Fibroblast of skin of left quadriceps (primary cell): Measurements from ENCODE around the gene LITAFD.
A peak's percentile ranks its signal among the peaks of the same experiment; 100 is the strongest.
"Not testable (repeated sequence)": the region's sequence is repeated elsewhere in the genome, so short reads cannot be mapped to it uniquely, and the experiment has no call there.

Experiments
- DNase-seq, 2 experiments: peaks; one replicate each; pipeline ENCODE4 v3.0.0-alpha.2; 2013; ENCODE audit warnings: low read depth in 2 of 2

LITAFD gene

DNA sequence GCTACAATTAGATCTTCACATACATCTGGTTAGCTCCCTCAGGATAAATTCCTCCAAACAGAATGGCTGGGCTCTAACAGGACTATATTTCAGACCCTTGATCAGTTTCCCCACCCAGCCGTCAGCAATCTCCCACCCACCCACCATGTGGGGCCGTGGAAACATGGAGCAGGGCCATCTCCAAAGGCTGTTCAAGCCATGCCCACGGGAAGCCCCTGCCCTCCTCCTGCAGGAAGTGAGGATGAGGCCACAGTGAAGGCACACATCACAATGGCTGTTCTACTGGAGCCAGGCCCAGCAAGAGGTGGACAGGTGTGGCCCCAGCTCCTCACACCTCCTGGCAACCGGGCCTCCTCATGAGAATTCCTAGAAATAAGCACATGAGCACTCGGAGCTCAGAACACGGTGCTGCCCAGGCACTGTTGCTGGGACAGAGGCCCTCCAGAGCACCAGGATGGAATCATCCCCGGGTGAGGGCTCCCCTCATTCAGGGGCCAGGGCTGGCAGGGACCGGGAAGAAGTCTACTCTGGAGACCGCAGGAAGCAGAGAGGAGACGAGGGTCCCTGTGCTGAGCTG, at the start of gene LITAFD:
Gene LITAFD, plus strand, starts transcription at position 311 of the 577 bp plus-strand sequence. CDS start 2,005 bp downstream, outside the sequence.
- no peak for DNase-seq

DNA sequence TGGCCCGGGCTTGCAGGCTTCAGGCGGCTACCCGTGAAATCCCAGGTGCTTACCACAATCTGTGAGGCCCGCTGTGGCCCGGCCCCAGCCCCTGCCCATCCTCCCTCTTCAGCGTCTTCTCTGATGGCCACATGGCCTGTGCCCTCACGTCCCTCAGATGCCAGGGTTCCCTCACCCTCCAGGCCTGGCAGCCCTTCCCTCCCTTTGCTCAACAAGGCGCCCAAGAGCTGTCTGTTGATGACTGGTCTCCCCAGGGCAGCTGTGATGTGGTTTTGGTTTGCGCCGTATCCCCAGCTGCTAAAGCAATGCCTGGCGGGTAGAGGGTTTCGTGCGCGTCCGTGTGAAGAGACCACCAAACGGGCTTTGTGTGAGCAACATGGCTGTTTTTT, 49.4 kb upstream of the LITAFD start:
- no peak for DNase-seq

DNA sequence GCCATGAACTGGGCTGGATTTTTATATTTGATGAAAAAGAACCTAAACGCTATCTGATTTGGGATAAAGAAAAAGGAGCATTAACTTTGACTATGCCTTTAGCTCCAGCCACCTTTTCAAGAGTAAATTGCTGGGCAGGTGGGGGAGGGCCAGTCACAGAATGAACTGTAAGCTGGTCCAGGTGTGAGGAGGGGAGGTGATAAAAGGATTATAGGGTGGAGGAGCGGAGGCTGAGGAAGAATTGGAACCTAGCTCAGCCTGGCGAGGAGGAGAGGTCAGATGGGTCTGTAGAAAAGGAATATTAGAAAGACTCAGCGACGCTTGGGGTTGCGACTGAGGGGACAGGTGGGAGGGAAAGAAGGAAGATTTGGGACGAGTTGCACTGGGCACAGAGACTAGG, 45.4 kb upstream of the LITAFD start:
- DNase-seq, result not testable (repeated sequence)

DNA sequence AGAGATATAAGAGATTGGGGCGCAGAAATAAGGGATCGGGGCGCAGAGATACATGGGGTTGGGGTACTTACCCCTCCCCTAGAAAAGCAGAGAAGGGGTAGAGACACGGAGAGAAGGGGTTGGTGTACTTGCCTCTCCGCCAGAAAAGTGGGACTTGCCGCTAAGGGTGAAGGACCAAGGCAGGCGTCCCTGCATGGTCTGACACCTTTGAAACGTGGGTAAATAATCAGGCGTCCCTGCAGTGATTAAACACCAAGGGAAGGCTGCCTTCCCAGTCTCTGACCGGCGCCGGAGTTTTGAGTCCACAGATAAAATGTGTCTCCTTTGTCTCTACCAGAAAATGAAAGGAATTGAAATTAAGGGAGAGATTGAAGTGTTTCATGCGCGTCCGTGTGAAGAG, 44.6 kb upstream of the LITAFD start:
- not testable (repeated sequence) for DNase-seq

DNA sequence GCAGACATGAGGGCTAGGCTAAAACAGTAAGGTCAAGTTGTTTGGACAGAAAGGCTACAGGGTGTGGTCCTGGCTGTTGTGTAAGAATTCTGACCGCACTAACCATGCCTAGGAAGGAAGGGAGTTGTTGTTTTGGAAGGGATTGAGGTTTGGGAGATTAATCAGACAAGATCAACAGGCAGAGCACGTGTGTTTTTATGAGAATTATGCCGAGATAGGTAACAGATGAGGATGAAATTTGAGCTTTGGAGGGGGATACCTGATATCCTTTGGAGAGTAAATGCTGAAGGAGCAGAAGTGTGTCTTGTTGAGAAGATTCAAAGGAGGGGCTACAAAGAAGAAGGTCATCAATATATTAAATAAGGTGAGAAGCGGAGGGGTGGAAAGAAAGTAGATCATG, 40.1 kb upstream of the LITAFD start:
- not testable (repeated sequence) for DNase-seq

DNA sequence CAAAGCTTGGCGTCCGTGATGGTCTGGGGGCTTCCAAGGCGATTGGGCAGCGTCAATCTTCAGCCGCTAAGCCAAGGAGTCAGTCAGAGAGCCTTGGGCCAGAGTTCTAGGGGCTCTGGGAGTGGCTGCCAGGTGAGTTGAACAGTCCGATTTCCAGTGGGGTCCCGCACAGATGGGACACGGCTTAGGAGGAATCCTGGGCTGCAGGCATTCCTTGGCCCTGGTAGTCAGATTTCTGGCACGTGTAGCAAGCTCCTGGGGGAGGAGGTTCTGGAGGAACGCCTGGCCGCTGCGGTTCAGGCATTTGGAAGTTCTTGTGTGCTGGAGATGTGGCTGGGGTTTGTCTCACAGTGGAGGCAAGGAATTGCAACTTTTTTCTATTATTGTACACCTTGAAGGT, 38.9 kb upstream of the LITAFD start:
- DNase-seq, result not testable (repeated sequence)

DNA sequence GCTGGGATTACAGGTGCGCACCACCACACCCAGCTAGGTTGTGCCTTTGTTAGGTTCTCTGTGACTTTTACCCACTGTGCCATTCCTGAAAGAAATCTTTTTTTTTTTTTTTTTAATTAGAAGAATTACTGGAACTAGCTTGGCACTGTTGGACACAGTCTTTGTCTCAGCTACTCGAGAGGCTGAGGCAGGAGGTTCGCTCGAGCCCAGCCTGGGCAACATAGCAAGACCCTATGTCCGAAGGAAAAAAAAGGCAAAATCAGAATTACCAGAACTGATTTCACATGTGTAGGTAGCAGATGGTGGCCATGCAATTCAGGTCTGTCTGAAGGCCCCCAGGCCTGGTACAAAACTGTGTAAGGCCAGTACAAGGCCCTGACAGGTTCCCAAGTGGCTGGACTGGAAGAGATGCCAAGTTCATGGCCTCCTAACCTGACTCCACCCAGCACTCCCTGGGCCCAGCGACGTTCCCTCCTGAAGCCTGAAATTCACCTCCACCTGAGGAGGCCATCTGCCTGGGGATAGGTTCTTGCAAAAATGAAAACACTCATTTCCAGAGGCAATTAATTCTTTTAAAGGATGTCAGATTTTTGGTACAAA, 36.4 kb upstream of the LITAFD start:
- no peak for DNase-seq

DNA sequence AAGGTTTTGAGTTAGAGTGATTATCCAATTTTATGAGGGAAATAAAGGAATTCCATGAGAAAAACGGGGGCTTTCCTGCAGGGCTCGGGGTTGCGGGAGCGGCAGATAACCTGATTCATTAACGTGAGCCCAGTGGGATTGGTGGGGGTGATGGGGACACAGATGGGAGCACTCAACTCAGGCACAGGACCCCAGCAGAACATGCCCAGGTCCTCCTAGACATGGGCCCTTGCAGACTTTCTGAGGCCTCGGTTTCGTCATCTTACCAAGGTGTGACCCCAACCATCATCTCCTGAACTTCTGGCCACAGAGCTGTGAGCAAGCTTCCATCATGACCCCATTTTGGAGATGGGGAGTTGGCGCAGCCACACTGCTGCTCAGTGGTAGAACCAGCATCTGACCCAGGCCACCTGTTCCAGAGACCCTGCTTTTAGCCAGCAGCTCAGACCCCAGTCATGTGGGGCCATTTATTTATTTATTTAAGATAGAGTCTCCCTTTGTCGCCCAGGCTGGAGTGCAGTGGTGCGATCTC, 35.7 kb upstream of the LITAFD start:
- DNase-seq, result no peak

DNA sequence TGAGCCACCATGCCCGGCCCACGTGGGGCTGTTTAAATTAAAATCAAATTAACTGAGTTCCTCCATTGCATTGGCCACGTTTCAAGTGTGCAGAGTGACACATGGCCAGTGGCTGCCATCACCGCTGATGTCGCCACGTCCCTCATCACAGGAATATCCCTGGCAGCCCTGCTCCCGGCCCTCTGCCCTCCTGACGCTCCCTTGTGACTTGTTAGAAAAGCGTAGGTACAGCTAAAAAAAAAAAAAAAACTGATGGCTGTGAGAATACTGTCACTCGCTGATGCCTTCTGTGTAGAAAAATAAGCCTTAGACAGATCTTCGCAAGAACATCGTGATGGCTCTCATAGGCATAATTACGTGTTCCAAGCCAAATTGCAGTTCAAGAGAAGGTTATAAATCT, 35.0 kb upstream of the LITAFD start:
- DNase-seq, result no peak

DNA sequence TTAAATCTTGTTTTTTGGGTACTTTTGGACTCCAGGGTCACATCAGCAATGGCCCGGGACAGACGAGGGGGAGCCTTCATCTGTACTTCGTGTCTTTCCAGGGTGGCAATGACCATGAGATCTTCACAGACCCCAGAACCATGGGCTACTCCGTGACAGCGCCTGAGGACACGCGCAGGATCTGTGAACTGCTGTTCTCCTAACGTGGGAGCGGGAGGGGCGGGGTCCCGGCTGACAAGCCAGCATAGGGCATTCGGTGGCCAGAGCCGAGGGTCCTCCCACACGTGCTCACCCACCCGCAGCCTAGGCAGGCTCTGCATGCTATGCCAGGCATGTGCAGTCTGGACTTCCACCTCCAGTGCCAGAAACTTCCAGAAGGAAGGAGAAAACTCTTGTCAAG, 34.5 kb upstream of the LITAFD start:
- DNase-seq, result no peak

DNA sequence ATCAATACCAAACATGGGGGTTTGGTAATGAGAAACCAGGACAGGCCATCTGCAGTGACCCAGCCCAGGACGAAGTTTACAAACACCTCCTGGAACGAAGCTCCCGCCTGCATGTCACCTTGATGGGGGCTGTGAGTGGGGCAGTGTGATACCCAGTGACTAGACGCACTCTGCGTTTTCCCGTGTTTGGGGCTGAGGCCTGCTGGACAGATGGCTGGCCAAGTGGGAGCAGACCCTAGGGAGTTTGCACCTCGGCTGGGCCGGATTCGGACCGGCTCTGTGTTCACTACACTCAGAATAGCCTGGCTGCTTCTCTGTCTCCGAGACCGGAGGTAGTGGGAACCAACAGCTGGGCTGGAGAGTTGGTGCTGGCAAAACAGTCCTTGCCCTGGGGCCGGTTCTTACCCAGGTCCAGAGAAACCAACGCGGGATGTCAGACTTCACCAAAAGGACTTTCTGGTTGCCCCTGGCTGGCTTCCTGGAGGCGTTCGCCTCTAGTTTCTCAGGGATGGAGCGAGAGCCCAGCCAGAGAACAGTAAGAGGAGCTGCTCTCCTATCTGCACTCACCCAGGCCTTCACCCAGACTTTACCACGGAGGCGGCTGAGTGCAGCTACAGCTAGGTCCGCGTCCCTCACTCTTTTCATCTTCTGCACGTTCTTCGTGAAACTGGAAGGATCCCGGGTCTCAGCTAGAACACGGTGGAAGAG, 33.8 kb upstream of the LITAFD start:
- no peak for DNase-seq

DNA sequence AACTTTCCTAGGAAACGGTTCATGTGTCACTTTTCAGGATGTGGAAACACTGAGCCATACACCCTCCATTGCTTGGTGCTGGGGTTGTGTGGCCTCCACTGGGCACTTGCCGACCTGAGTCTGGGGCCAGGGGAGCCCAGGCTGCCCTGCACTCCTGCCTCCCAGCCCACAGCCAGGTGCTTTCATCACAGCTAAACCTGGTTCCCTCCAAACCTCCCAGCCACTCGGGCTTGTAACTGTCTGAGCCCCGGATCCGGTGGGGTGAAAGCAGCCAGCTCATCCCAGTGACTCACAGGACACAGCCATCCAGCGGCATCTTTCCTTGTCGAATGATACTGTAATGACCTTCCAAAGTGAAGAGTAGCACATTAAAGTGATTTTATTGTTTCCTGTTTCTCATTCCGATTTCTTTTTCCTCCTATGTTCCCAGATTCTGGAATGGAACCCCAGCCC, 33.2 kb upstream of the LITAFD start:
- DNase-seq, result peak; percentile 42 to 50

DNA sequence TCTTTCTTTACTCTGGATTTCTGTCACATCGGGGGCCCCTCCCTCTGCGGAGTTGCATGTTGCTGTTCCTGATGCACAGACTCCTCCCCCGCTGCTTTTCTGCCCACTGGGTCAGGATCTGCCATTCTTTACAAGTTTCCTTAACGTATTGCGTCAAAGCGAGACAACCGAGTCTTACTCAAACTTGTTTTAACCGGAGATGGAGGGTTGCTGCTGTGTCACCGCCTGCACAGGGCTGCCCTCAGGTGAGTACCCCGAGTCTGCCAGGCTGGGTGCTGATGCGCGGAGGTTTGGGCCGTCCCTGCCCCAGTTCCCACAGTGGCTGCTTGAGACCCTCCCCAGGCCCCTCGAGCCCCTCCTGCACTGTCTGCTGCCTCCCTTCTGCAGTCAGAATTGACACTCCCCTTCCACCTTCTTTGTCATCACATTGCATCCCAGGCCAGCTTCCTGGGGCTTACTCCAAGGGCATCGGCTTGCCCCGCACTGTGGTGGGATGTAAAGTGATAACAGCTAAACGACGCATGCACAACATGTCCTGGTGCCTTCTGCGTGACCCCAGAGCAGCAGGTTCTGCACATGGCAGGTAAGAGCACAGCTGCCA, 32.6 kb upstream of the LITAFD start:
- DNase-seq, result no peak

DNA sequence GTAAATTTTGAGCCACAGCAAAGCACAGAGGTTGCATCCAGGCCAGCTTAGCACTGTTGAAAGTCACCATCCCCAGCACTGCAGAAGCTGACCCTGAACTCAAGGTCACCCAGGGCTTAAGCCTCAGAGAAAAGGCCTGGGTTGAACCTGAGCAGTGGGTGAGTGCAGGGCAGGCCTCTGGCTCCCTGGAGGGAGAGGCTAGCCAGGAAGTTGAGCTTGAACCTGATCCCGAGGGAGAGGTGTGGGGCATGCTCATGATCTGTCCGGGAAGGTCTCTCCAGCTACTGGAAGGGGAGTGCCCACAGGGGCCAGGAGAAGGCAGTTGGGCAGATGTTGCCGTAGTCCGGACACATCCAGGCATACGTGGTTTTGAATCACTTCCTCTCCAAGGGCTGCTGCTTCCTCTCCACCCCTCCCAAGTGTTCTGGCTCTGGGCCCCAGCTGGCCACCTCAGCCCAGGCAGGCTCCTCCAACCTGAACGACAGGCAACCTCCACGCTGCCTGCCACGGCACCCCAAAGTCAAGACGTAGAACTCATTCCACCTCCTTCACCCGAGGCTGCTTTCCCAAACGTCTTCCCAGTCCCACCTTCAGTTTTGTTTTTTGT, 31.8 kb upstream of the LITAFD start:
- DNase-seq, result no peak

DNA sequence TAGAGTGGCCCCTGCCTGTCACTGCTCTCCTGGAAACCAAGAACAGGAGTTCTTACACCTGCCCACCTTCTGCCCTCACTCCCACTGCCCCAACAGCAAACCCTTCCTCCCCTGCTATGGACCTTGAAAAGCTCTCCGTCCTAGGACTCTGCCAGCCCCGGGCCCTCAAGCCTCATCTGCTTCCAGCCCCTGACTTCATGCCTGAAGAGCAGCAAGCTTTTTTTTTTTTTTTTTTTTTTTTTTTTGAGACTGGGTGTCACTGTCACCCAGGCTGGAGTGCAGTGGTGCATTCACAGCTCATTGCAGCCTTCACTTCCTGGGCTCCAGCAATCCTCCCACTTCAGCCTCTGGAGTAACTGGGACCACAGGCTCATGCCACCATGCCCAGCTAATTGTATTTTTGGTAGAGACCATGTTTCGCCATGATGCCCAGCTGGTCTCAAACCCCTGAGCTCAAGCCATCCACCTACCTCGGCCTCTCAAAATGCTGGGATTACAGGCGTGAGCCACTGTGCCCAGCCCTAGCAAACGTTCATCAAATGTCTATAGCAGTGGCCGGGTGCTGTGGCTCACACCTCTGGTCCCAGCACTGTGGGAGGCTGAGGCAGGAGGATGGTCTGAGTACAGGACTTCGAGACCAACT, 30.3 kb upstream of the LITAFD start:
- DNase-seq, result no peak

DNA sequence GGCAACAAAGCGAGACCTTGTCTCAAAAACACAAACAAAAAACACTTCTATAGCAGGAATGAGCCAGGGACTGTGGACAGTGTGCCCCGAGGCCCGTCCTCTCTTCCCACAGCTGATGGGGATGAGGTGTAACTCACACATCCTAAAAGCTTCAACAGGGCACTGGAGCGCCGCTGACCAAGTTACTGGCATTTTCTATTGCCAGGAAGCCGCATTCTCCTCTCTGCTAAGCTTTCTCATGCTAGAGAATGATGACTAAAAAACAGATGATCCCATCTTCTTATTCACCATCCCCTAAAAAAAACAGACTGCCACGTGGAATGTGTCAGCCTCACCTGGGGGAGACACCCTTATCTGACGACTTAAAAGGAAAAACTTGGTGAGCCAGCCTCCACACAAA, 29.6 kb upstream of the LITAFD start:
- no peak for DNase-seq

DNA sequence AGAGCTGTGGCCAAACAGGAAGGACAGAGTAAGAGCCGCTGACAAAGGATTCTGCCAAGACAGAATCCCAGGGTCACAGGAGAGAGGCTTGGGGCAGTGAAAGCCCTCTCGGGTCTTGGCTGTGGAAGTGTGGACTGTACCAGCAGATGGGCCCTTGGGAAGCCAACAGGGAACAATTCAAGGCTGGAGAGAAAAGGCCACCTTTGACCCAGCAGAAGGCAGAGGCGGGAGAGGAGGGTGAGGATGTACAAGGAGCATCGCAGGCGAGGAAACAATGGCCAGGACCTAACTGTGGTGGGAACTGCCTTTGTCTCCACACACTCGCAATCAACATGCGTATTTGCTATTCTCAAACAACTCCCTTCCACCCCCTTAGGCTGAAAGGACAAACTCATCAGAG, 29.0 kb upstream of the LITAFD start:
- no peak for DNase-seq

DNA sequence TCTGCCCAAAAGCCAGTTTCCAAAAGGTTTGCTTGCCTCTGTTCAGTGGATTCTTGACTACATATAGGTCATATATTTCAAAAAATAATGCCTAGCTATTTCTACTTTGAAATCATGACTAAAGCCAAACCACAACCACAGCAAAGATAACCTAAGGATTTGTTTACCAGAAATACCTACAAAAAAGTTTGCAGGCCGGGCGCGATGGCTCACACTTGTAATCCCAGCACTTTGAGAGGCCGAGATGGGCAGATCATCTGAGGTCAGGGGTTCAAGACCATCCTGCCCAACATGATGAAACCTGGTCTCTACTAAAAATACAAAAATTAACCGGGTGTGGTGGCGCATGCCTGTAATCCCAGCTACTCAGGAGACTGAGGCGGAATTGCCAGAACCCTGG, 28.5 kb upstream of the LITAFD start:
- DNase-seq, result no peak

DNA sequence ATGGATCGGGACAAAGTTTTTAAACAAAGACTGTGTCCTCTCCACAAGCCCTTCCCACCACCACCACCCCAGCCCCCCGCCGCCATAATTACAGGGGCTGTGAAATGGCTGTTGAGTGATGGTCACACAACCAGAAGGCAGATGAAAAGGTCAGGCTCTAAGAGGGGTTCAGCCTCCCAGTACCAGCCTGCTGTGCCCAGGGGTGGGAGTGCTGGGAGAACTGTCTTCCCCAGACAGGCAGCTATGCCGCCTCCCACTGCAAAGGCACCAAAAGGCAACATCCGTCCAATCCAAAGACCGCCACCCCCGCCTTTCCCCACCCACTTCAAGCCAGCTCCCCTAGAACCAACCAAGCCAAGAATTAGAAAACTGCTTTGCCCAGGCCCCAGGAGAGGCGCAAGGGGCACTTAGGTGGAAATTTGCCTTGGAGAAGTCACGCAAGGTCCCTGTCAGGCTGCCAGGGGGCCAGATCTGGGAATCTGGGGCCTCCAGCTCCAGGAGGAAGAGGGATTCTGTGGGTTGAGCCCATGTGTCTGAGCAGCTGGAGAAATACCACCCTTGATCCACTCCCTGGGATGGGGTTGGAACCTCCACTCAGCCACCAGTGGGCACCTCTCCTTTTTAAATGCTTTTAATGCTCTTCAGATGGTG, 27.7 kb upstream of the LITAFD start:
- no peak for DNase-seq

DNA sequence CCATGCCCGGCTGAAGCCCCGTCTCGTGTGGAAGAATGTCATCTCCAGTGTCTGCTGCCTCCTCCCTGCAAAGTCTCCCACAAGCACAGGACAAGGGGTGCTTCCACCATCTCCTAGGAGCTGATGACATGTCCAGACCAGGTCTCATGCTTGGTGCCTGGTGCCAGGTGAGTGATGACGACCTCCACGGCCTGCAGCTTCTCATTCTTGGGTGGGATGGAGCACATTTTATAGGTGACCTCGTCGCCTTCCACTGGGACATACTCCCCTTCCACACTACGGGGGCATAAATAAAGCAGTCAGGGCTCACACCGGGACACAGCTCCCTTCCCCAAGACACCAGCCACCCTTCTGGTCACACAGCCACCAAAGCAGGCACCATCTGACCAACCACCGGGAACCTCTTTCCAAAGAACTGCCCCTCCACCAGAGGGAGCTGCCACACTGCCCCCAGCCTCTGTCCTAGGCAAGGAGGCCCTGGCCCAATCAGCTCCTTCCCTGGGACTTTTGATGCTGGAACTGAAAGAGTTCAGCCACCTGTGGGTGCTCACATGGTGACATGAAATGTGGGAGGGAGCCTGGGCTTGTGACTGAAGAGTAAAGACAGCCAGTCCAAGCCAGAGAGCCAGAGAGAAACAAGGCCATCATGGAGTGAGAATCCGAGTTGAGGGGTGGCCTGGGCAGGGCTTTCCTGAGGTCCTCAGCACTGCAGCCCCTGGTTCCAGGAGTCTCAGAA, 26.9 kb upstream of the LITAFD start:
- DNase-seq, result no peak
